Left ventricle myocardium inferior (tissue), 1 donor: Measurements from ENCODE around the gene CRYBG2. TPM values are rescaled to one million over a fixed set of nuclear protein-coding genes. Genes with fewer than 3 reads are reported as not detected.

ENCODE experiments used
- DNase-seq: peaks from one replicate; pipeline ENCODE4 v3.0.0-alpha.2; 2020
- H3K27ac ChIP-seq: fragments of 200-600 bp; replicated peaks from 2 replicates; pipeline ENCODE4 v1.8.0; 2021
- H3K27me3 ChIP-seq: fragments of 200-600 bp; 2 replicates; pipeline ENCODE4 v1.8.0; 2021; ENCODE audit warnings: low read depth
- H3K36me3 ChIP-seq: fragments of 200-600 bp; 2 replicates; pipeline ENCODE4 v1.8.0; 2021
- H3K4me1 ChIP-seq: fragments of 200-600 bp; 2 replicates; pipeline ENCODE4 v1.8.0; 2021
- H3K4me3 ChIP-seq: fragments of 200-600 bp; 2 replicates; pipeline ENCODE4 v1.8.0; 2021; ENCODE audit warnings: mild to moderate bottlenecking, moderate library complexity
- H3K9me3 ChIP-seq: fragments of 200-600 bp; replicated peaks from 2 replicates; pipeline ENCODE4 v1.8.0; 2021
- CTCF ChIP-seq: fragments of 200-600 bp; IDR thresholded peaks from 2 replicates; pipeline ENCODE4 v1.8.0; 2021; ENCODE audit warnings: antibody characterized with exemption, mild to moderate bottlenecking, borderline replicate concordance
- intact Hi-C: fragments of 100-400 bp; cut with micrococcal nuclease; formaldehyde crosslinking; loops from one replicate; pipeline ENCODE4 v1.11.0; 2022
- total RNA-seq: library from RNA; stranded (reverse); fragmentation: NEBNext Ultra II Directional; extraction: Animal tissue kit (Norgen Biotek cat#: 25700); gene quantifications from one replicate; pipeline ENCODE4 v1.2.1, GENCODE V29; 2021
- donor health status: DM: no; HTN: yes; CAD: no; lungs with severe emphysema.

The CRYBG2 gene
- total RNA-seq, 1 donor from 2014 or later: not detected

DNA sequence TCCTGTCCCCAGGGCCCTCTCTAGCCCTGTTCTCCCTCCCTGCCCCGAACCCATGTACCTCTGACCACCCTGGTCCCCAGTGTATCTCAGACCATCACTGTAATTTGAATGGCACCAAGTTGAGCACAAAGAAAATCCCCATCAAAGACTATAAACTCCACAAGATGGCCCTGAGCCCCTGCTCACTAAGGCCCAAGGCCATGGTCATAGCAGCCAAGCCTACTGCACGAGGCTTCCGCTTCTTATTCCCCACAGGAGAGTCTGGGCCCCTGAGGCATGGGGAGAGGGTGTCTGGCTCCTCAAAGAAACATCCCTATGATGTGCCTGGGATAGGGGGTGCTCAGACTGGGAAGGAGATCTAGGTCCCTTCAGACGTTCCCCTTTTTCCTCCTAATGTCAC, 14.1 kb upstream of the CRYBG2 start:
- peaks cover 97% of the 10 kb centered on the region for H3K27me3 ChIP-seq
- no peak for TF ChIP-seq CTCF
- no peaks in the 10 kb centered on the region for H3K4me1 ChIP-seq
- no peaks in the 10 kb centered on the region for H3K9me3 ChIP-seq
- no peak for DNase-seq
- H3K4me3 ChIP-seq: no peak overlapping the region
- H3K27ac ChIP-seq: no peak overlapping the region
- no peaks in the 10 kb centered on the region for H3K36me3 ChIP-seq
- intact Hi-C loops: no loop called here

- TF ChIP-seq CTCF: no peak
- no peak for DNase-seq
- H3K4me3 ChIP-seq: no peak overlapping the region
- no peak overlapping the region for H3K27ac ChIP-seq
- intact Hi-C loops: no loop called here
- no peaks in the 10 kb centered on the region for H3K36me3 ChIP-seq
- no peaks in the 10 kb centered on the region for H3K4me1 ChIP-seq
- no peaks in the 10 kb centered on the region for H3K9me3 ChIP-seq
- H3K27me3 ChIP-seq: peaks cover 97% of the 10 kb centered on the region
Measured at GRCh38 chr1:26367441-26367840, 13.5 kb upstream of the CRYBG2 start.

GRCh38 chr1:26364956-26365355, 11.0 kb upstream of the CRYBG2 start:
- peaks cover 11% of the 10 kb centered on the region for H3K4me1 ChIP-seq
- intact Hi-C loops: no loop called here
- DNase-seq: no peak
- no peak for TF ChIP-seq CTCF
- H3K27ac ChIP-seq: no peak overlapping the region
- H3K27me3 ChIP-seq: peaks cover 100% of the 10 kb centered on the region
- no peaks in the 10 kb centered on the region for H3K9me3 ChIP-seq
- no peaks in the 10 kb centered on the region for H3K36me3 ChIP-seq
- no peak overlapping the region for H3K4me3 ChIP-seq

DNA sequence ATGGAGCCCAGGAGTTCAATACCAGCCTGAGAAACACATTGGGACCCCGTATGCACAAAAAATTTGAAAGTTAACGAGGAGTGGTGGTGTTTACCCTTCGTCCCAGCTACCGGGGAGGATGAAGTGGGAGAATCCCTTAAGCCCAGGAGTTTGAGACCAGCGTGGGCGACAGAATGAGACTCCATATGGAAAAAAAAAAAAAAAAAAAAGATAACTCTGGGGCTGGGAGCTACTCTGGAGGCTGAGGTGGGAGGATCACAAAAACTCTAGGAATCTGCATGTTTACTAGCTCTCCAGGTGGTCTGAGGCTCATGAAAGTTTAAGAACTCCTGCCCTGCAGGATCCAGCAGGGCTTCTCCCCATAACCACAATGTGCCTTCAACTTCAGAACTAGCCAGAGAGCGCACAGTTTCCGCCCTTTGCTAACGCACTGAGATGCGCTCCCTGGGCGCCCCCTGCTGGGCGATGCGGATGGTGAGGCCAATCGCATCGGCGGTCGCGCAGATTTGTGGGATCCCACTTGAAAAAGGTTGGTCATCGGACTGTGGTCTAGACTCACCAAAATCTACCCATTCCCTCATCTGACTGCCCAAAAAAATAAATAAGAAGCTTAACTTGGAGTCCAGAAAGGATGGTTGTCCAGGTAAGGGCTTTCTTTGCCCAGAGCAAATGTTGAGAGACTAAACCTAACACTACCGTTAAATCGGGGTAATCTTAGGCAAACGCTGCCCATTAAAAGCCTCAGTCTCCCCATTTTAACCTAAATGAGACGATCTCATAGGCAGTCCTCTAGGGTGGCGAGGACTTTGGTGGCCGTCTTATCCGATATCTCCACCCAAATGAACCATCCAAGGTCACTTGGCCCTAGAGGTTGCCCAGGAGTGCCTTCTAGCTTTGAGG, 9.9 kb upstream of the CRYBG2 start:
- DNase-seq: peak; percentile 79
- H3K4me3 ChIP-seq: no peak overlapping the region
- peaks cover 13% of the 10 kb centered on the region for H3K4me1 ChIP-seq
- peak; percentile 92 for TF ChIP-seq CTCF
- H3K9me3 ChIP-seq: no peaks in the 10 kb centered on the region
- no peak overlapping the region for H3K27ac ChIP-seq
- H3K27me3 ChIP-seq: peaks cover 100% of the 10 kb centered on the region
- intact Hi-C loops: no loop called here
- H3K36me3 ChIP-seq: no peaks in the 10 kb centered on the region

- Histone ChIP-seq H3K4me1 (peaks cover 13% of the 10 kb centered on the region), H3K9me3 (no peaks in the 10 kb centered on the region), H3K4me3 (no peak overlapping the region), H3K27me3 (peaks cover 100% of the 10 kb centered on the region), H3K27ac (no peak overlapping the region), H3K36me3 (no peaks in the 10 kb centered on the region)
- intact Hi-C loops: no loop called here
- TF ChIP-seq CTCF: no peak
- DNase-seq: no peak
Measured at GRCh38 chr1:26362331-26362730, 8.4 kb upstream of the CRYBG2 start.
